ENCODE measurements around the gene LRRC30. TPM values are rescaled to one million over a fixed set of nuclear protein-coding genes. Genes with fewer than 3 reads are reported as not detected.

LRRC30 gene
- total RNA-seq, 4 donors from 2014 or later: not detected

- WGBS: 93% methylated on average over 3 of the region's 3 CpGs
- no peak for TF ChIP-seq CTCF (IDR thresholded peaks at IDR 0.05)
- TF ChIP-seq POLR2A (IDR thresholded peaks at IDR 0.05): no peak
- no peak for TF ChIP-seq POLR2AphosphoS5 (IDR thresholded peaks at IDR 0.05)
- TF ChIP-seq EP300 (IDR thresholded peaks at IDR 0.05): no peak
- Histone ChIP-seq H3K4me3 (no peak overlapping the region), H3K4me1 (no peaks in the 10 kb centered on the region), H3K27me3 (peaks cover 11% of the 10 kb centered on the region), H3K36me3 (no peaks in the 10 kb centered on the region), H3K9me3 (no peaks in the 10 kb centered on the region), H3K27ac (no peak overlapping the region)
- no peak for DNase-seq (ENCODE audit: low spot score in 2 of 2)
These were observed 1.3 kb downstream of the LRRC30 start for GRCh38 chr18:7232218-7232617.

- no peak for DNase-seq (ENCODE audit: low spot score in 2 of 2)
- TF ChIP-seq POLR2A (IDR thresholded peaks at IDR 0.05): no peak
- TF ChIP-seq EP300 (IDR thresholded peaks at IDR 0.05): no peak
- TF ChIP-seq CTCF (IDR thresholded peaks at IDR 0.05): no peak
- no peak for TF ChIP-seq POLR2AphosphoS5 (IDR thresholded peaks at IDR 0.05)
- Histone ChIP-seq H3K36me3 (no peaks in the 10 kb centered on the region), H3K4me3 (no peak overlapping the region), H3K4me1 (no peaks in the 10 kb centered on the region), H3K27me3 (peaks cover 11% of the 10 kb centered on the region), H3K27ac (no peak overlapping the region), H3K9me3 (no peaks in the 10 kb centered on the region)
- WGBS: 71% methylated on average over 8 of the region's 8 CpGs
These were observed 2.4 kb downstream of the LRRC30 start for GRCh38 chr18:7233134-7233810.

GRCh38 chr18:7234091-7234490, 3.2 kb downstream of the LRRC30 start:
- Histone ChIP-seq H3K27me3 (peaks cover 11% of the 10 kb centered on the region), H3K4me3 (no peak overlapping the region), H3K36me3 (no peaks in the 10 kb centered on the region), H3K27ac (no peak overlapping the region), H3K9me3 (no peaks in the 10 kb centered on the region), H3K4me1 (no peaks in the 10 kb centered on the region)
- no peak for TF ChIP-seq POLR2AphosphoS5 (IDR thresholded peaks at IDR 0.05)
- TF ChIP-seq EP300 (IDR thresholded peaks at IDR 0.05): no peak
- TF ChIP-seq CTCF (IDR thresholded peaks at IDR 0.05): no peak
- TF ChIP-seq POLR2A (IDR thresholded peaks at IDR 0.05): no peak
- no peak for DNase-seq (ENCODE audit: low spot score in 2 of 2)
- WGBS: 90% methylated on average over 6 of the region's 6 CpGs

- Histone ChIP-seq H3K27ac (no peak overlapping the region), H3K9me3 (no peaks in the 10 kb centered on the region), H3K4me1 (no peaks in the 10 kb centered on the region), H3K27me3 (peaks cover 11% of the 10 kb centered on the region), H3K4me3 (no peak overlapping the region), H3K36me3 (no peaks in the 10 kb centered on the region)
- no peak for DNase-seq (ENCODE audit: low spot score in 2 of 2)
- 78% methylated on average over 4 of the region's 4 CpGs for whole genome bisulfite sequencing
- TF ChIP-seq CTCF (IDR thresholded peaks at IDR 0.05) (no peak), POLR2AphosphoS5 (IDR thresholded peaks at IDR 0.05) (no peak), POLR2A (IDR thresholded peaks at IDR 0.05) (no peak), EP300 (IDR thresholded peaks at IDR 0.05) (no peak)
These were observed 4.1 kb downstream of the LRRC30 start for GRCh38 chr18:7234956-7235355.

- H3K9me3 ChIP-seq: no peaks in the 10 kb centered on the region
- H3K27me3 ChIP-seq: peaks cover 5% of the 10 kb centered on the region
- H3K27ac ChIP-seq: no peak overlapping the region
- H3K4me1 ChIP-seq: no peaks in the 10 kb centered on the region
- WGBS: 69% methylated on average over 2 of the region's 2 CpGs
- no peak overlapping the region for H3K4me3 ChIP-seq
- no peak for DNase-seq (ENCODE audit: low spot score in 2 of 2)
- no peak for TF ChIP-seq POLR2AphosphoS5 (IDR thresholded peaks at IDR 0.05)
- TF ChIP-seq EP300 (IDR thresholded peaks at IDR 0.05): no peak
- no peak for TF ChIP-seq POLR2A (IDR thresholded peaks at IDR 0.05)
- TF ChIP-seq CTCF (IDR thresholded peaks at IDR 0.05): no peak
- H3K36me3 ChIP-seq: no peaks in the 10 kb centered on the region
These were observed 5.2 kb downstream of the LRRC30 start for GRCh38 chr18:7236072-7236471.

All from suprapubic skin (tissue), 4 donors.